ENCODE results near the gene FMR1.

FMR1 gene

DNA sequence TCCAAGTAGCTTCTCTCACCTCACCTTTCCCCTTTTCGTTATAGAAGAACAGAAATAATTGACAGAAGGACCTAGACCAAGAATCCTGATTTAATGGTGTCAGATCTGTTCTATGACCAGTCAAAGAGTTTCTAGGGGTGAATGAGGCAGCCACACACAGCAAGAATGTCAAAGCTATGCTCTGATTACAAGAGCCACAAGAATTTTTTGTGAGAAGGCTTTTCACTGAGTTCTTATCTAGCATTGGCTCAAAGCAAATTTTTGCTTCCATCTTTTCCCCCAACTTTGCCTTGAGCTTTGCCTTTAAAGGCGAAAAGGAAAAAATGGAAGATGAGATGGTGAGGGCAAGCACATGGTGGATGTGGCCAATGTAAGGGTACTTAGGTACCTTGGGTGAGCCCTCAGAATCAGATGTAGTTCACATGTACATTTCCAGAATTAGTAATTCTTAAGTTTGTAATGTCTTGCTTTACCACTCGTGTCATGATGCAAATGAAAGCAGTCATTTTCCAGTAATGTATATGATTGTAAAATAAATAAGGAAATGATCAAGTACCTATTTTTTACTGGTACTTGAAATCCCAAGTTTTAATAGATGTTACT, 23.5 kb downstream of the FMR1 start:
- Mint-ChIP-seq H3K4me3 (no peak overlapping the region), H3K9me3 (no peaks in the 10 kb centered on the region), H3K27me3 (no peaks in the 10 kb centered on the region), H3K27ac (no peak overlapping the region), H3K4me1 (no peaks in the 10 kb centered on the region), H3K36me3 (peaks cover 3 to 12% of the 10 kb centered on the region in 2 donors)
- no peak for DNase-seq
- ATAC-seq (replicated peaks): no peak

DNA sequence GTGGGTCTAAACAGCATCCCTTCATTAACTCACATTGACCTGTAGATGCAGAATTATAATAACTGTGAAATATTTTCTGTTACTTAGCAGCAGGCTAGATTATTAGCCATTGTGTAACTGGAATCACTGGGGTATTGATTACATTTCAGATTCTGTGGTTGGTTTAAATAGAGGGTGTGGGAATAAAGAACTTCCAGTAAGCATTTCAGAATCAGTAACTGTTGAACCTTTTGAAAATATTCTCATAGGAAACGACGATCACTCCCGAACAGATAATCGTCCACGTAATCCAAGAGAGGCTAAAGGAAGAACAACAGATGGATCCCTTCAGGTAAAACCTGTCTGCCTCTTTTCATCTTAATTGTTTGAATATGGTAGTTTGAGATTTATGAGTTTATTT, 33.6 kb downstream of the FMR1 start:
- DNase-seq (no peak), ATAC-seq (replicated peaks) (no peak)
- no peaks in the 10 kb centered on the region for H3K4me1 Mint-ChIP-seq
- no peaks in the 10 kb centered on the region for H3K27me3 Mint-ChIP-seq
- peaks cover 8 to 22% of the 10 kb centered on the region in 2 donors for H3K36me3 Mint-ChIP-seq
- H3K27ac Mint-ChIP-seq: no peak overlapping the region
- H3K9me3 Mint-ChIP-seq: no peaks in the 10 kb centered on the region
- H3K4me3 Mint-ChIP-seq: no peak overlapping the region

DNA sequence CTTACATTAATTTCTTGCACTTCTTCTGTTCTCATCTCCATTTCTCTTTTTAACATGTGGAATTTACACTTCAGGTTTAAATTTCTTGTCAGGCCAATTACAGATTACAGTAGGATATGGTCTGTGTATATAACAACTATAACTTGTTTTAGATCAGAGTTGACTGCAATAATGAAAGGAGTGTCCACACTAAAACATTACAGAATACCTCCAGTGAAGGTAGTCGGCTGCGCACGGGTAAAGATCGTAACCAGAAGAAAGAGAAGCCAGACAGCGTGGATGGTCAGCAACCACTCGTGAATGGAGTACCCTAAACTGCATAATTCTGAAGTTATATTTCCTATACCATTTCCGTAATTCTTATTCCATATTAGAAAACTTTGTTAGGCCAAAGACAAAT, 36.8 kb downstream of the FMR1 start:
- peaks cover 8 to 16% of the 10 kb centered on the region in 2 donors for H3K36me3 Mint-ChIP-seq
- no peak for DNase-seq
- H3K4me1 Mint-ChIP-seq: no peaks in the 10 kb centered on the region
- H3K27ac Mint-ChIP-seq: no peak overlapping the region
- ATAC-seq (replicated peaks): no peak
- no peaks in the 10 kb centered on the region for H3K27me3 Mint-ChIP-seq
- H3K4me3 Mint-ChIP-seq: no peak overlapping the region
- no peaks in the 10 kb centered on the region for H3K9me3 Mint-ChIP-seq

DNA sequence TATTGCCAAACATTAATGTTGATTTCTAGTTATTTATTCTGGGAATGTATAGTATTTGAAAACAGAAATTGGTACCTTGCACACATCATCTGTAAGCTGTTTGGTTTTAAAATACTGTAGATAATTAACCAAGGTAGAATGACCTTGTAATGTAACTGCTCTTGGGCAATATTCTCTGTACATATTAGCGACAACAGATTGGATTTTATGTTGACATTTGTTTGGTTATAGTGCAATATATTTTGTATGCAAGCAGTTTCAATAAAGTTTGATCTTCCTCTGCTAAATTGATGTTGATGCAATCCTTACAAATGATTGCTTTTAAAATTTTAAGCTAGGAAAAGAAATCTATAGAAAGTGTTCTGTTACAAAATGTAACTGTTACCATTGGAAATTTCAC, 38.6 kb downstream of the FMR1 start:
- H3K9me3 Mint-ChIP-seq: no peaks in the 10 kb centered on the region
- no peak overlapping the region for H3K27ac Mint-ChIP-seq
- H3K4me3 Mint-ChIP-seq: no peak overlapping the region
- H3K36me3 Mint-ChIP-seq: peaks cover 5 to 13% of the 10 kb centered on the region in 2 donors
- no peaks in the 10 kb centered on the region for H3K4me1 Mint-ChIP-seq
- H3K27me3 Mint-ChIP-seq: no peaks in the 10 kb centered on the region
- DNase-seq: no peak
- no peak for ATAC-seq (replicated peaks)

DNA sequence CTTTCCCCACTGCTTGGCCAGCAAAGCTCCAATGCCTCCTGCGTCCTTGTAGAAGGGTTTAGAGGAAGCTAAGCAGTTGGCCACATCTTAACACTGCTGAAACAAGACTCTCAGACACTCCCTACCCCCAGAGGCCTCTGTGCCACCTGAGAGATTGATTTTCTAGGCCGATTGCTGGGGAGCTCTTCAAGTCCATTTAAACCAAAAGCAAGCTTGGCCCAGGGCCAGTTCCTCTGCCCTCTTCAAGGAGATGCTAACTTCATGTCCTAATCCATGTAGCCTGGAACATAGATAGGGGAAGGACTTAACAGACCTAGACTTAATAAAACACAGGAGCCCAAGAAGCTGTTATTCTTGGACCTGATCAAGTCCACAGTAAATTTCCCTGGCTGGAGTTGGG, 42.3 kb downstream of the FMR1 start:
- no peak for ATAC-seq (replicated peaks)
- no peaks in the 10 kb centered on the region for H3K9me3 Mint-ChIP-seq

DNA sequence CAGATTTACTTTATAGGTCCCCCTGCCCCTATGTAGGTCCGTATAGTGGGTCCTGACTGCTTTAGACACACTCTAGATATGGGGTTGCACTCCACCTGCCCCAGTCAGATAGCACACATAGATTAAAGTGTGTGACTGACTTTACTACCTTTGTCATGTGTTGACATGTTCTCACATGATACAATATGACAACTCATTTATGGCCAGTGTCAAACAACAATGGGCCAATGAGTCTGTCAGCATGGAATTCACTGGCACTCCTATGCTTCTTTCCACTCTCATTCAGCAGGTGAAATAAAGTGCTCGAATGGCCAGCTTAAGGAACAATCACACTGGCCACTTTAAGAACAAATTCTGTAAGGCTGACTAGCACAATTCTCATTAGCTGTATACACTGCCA, 45.6 kb downstream of the FMR1 start:
- Mint-ChIP-seq H3K4me3 (no peak overlapping the region), H3K9me3 (no peaks in the 10 kb centered on the region), H3K4me1 (no peaks in the 10 kb centered on the region), H3K27ac (no peak overlapping the region), H3K27me3 (no peaks in the 10 kb centered on the region), H3K36me3 (no peaks in the 10 kb centered on the region)
- ATAC-seq (replicated peaks) (no peak), DNase-seq (no peak)

More for the DNA sequence above, 42.3 kb downstream of the FMR1 start:
- no peaks in the 10 kb centered on the region for H3K27me3 Mint-ChIP-seq
- no peak for DNase-seq
- peaks cover 2 to 10% of the 10 kb centered on the region in 2 donors for H3K36me3 Mint-ChIP-seq
- H3K4me1 Mint-ChIP-seq: no peaks in the 10 kb centered on the region
- no peak overlapping the region for H3K27ac Mint-ChIP-seq
- no peak overlapping the region for H3K4me3 Mint-ChIP-seq

DNA sequence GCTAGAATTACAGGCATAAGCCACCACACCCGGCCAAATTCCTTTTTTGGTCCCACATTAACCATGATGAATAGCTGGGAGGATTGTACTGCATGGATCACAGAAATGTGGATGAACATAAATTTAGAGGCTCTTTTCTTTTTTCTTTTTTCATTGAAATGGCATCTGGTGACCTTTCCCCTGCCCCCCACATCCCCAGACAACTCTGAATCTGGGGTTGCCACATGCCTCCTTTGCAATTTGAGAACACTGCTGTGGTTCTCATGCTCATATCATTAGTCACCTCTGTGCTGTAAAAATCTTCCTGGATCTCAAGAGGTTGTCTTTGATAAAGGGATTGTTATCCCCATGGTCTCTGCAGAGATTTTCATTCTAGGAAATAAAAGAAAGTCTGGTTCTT, 46.6 kb downstream of the FMR1 start:
- Mint-ChIP-seq H3K27me3 (no peaks in the 10 kb centered on the region), H3K27ac (no peak overlapping the region), H3K4me3 (no peak overlapping the region), H3K4me1 (no peaks in the 10 kb centered on the region), H3K9me3 (no peaks in the 10 kb centered on the region), H3K36me3 (no peaks in the 10 kb centered on the region)
- DNase-seq: no peak
- no peak for ATAC-seq (replicated peaks)

DNA sequence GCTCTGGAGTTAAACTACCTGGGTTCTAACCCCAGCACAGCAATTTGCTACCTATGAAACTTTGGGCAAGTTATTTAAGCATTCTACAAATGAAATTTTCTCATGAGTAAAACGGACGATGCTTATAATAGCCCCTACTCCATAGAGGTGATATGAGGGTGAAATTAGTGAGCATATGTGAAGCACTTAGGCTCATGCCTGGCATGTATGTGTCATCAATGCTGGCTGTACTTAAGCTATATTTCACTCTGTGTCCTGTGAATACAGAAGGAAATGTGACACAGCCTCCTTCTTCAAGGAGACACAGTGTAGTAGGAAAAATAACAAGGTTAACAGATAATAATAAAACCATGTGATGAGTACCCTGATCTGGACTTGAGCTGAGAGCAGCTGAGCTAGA, 49.0 kb downstream of the FMR1 start:
- H3K27me3 Mint-ChIP-seq: peaks cover 0 to 1% of the 10 kb centered on the region in 2 donors
- H3K9me3 Mint-ChIP-seq: no peaks in the 10 kb centered on the region
- H3K27ac Mint-ChIP-seq: no peak overlapping the region
- DNase-seq (no peak), ATAC-seq (replicated peaks) (no peak)
- no peaks in the 10 kb centered on the region for H3K36me3 Mint-ChIP-seq
- H3K4me1 Mint-ChIP-seq: no peaks in the 10 kb centered on the region
- no peak overlapping the region for H3K4me3 Mint-ChIP-seq

DNA sequence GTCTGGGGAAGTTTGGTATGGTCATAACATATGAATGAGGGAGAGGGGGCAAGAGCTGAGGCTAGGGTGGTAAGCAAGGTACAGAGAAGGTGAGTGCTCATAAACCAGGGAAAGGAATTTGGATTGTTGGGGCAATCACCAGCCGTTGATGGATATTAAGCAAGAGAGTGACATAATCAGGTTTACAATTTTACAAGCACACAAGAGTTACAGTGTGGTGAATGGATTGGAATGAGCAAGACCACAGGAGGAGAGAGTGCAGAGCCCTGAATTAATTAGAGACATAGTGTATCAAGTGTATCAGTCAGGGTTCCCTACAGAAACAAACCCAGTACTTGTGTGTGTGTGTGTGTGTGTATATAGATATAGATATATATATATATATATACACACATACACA, 50.8 kb downstream of the FMR1 start:
- Mint-ChIP-seq H3K27me3 (peaks cover 0 to 6% of the 10 kb centered on the region in 2 donors), H3K4me3 (no peak overlapping the region), H3K4me1 (no peaks in the 10 kb centered on the region), H3K36me3 (no peaks in the 10 kb centered on the region), H3K27ac (no peak overlapping the region), H3K9me3 (no peaks in the 10 kb centered on the region)
- ATAC-seq (replicated peaks): no peak
- no peak for DNase-seq

DNA sequence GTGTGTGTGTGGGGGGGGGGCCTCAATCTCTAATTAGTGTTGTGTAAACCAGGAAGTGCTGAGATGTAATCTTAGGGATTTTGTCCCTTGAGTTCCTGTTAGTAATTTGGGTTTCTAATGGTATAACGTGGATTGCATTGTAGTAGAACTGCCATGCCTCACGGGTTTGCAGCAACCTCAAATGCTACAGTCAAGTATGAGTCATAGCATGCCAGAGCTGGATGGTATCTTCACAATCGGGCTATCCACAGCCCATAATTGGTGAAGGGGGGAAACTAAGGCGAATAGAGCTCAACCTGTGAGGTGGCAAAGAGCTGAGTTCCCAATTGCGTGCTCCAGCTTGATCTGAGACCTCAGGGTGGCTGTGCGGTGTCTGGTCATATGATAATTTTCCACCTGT, 67.2 kb downstream of the FMR1 start:
- H3K36me3 Mint-ChIP-seq: no peaks in the 10 kb centered on the region
- ATAC-seq (replicated peaks) (no peak), DNase-seq (no peak)

DNA sequence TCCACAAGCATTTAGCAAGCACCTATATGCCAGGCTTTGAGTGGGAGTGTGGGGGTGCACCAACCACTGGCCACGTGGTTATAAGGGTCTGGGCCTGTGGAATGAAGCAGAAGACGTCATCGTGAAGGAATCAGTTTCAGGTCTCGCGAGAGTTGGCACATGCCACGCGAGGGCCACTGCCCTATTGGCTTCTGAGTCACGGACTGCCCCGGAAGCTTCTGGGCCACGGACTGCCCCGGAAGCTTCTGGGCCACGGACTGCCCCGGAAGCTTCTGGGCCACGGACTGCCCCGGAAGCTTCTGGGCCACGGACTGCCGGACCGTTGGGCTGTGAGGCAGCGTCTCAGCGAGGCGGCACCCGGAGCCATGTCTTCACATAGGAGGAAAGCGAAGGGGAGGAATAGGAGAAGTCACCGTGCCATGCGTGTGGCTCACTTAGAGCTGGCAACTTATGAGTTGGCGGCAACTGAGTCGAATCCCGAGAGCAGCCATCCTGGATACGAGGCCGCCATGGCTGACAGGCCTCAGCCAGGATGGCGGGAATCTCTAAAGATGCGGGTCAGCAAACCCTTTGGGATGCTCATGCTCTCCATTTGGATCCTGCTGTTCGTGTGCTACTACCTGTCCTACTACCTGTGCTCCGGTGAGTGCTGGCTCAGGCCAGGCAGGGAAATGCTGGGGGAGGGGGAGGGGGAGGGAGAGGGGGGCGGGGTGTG, 69.5 kb downstream of the FMR1 start, which contains the start of gene FMR1NB:
FMR1NB (plus strand) TSS at position 300 of the 715 bp plus-strand sequence; CDS start at position 366, 66 bp downstream.
- no peak within 1 kb of the TSS for H3K27ac Mint-ChIP-seq
- ATAC-seq (replicated peaks) (no peak), DNase-seq (no peak)
- H3K4me1 Mint-ChIP-seq: no peaks in the 10 kb centered on the region
- no peaks in the 10 kb centered on the region for H3K27me3 Mint-ChIP-seq
- H3K4me3 Mint-ChIP-seq: no peak within 1 kb of the TSS
- H3K36me3 Mint-ChIP-seq: no peaks in the 10 kb centered on the region
- H3K9me3 Mint-ChIP-seq: peaks cover 0 to 3% of the 10 kb centered on the region in 2 donors

More for the DNA sequence above, 67.2 kb downstream of the FMR1 start:
- no peaks in the 10 kb centered on the region for H3K27me3 Mint-ChIP-seq
- H3K4me3 Mint-ChIP-seq: no peak overlapping the region
- H3K9me3 Mint-ChIP-seq: no peaks in the 10 kb centered on the region
- no peaks in the 10 kb centered on the region for H3K4me1 Mint-ChIP-seq
- H3K27ac Mint-ChIP-seq: no peak overlapping the region
